Endothelial cell of umbilical vein (primary cell): ENCODE results near the gene PPP2CA.

ENCODE experiments used
- EZH2 ChIP-seq: IDR thresholded peaks from 2 replicates; pipeline ENCODE4 v1.6.1; 2012; ENCODE audit warnings: borderline replicate concordance, low read depth, mild to moderate bottlenecking, moderate library complexity, low read length, inconsistent platforms; ENCODE audit not compliant: severe bottlenecking
- FOS ChIP-seq: IDR thresholded peaks from 2 replicates; pipeline ENCODE4 v1.6.1; 2011; ENCODE audit warnings: mild to moderate bottlenecking, low read length, moderate library complexity, borderline replicate concordance; ENCODE audit not compliant: insufficient read depth
- GATA2 ChIP-seq: IDR thresholded peaks from 2 replicates; pipeline ENCODE4 v1.7.0; 2011; ENCODE audit warnings: low read depth, mild to moderate bottlenecking, moderate library complexity, mixed read lengths, low read length; ENCODE audit not compliant: insufficient read length, insufficient read depth
- JUN ChIP-seq: IDR thresholded peaks from 2 replicates; pipeline ENCODE4 v1.6.1; 2011; ENCODE audit warnings: borderline replicate concordance, low read depth; ENCODE audit not compliant: insufficient read length, insufficient read depth
- MYC ChIP-seq: IDR thresholded peaks from one replicate; pipeline ENCODE4 v1.6.1; 2011; ENCODE audit warnings: mild to moderate bottlenecking, low read depth, low read length
- POLR2A ChIP-seq: IDR thresholded peaks from 2 replicates; pipeline ENCODE4 v1.6.1; 2012; ENCODE audit warnings: low read depth, mild to moderate bottlenecking, control low read depth, low read length
- POLR2AphosphoS5 ChIP-seq: IDR thresholded peaks from 2 replicates; pipeline ENCODE4 v1.6.1; 2012; ENCODE audit warnings: low read depth, mild to moderate bottlenecking, control low read depth, low read length, moderate library complexity; ENCODE audit not compliant: insufficient read depth
- TF ChIP-seq, protein P1 (sequence below), 2 donors: IDR thresholded peaks; 1 replicate in 1 of 2; 2 replicates in 1 of 2; pipeline ENCODE4 v1.5.1; 2011; ENCODE audit warnings: low read length in 2 of 2, mild to moderate bottlenecking in 2 of 2, moderate library complexity in 2 of 2, control low read depth in 1 of 2, inconsistent platforms in 1 of 2, low read depth in 1 of 2; ENCODE audit not compliant: insufficient read depth in 1 of 2; ENCODE audit errors: extremely low read depth in 1 of 2
- TF ChIP-seq, protein P2 (sequence below): IDR thresholded peaks from 2 replicates; pipeline ENCODE4 v1.6.1; 2011; ENCODE audit not compliant: insufficient read depth, insufficient read length

DNA sequence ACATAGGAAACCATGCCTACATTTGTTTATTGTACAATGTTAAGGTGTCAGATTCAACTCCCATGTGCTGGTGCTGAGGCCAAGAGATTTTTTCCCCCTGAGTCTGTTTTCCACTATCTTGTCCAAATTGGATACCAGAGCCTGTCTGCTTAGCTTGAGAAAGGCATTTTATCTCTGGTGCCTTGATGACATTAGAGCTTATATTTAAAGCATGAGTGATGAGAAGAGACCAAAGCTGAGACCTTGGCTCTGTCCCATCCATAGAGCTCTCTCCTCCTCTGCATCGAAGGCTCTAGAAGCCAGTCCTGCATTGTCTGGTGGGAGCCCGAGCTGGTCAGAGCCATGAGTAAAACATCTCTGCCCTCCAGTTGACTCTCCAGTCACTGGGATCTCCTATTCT is 10.4 kb upstream of the PPP2CA start:
- TF ChIP-seq EZH2 = no peak
- TF ChIP-seq POLR2AphosphoS5 = no peak
- TF ChIP-seq, protein P1, sequence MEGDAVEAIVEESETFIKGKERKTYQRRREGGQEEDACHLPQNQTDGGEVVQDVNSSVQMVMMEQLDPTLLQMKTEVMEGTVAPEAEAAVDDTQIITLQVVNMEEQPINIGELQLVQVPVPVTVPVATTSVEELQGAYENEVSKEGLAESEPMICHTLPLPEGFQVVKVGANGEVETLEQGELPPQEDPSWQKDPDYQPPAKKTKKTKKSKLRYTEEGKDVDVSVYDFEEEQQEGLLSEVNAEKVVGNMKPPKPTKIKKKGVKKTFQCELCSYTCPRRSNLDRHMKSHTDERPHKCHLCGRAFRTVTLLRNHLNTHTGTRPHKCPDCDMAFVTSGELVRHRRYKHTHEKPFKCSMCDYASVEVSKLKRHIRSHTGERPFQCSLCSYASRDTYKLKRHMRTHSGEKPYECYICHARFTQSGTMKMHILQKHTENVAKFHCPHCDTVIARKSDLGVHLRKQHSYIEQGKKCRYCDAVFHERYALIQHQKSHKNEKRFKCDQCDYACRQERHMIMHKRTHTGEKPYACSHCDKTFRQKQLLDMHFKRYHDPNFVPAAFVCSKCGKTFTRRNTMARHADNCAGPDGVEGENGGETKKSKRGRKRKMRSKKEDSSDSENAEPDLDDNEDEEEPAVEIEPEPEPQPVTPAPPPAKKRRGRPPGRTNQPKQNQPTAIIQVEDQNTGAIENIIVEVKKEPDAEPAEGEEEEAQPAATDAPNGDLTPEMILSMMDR (IDR thresholded peaks at IDR 0.05; ENCODE audit: extremely low read depth in 1 of 2, insufficient read depth in 1 of 2, low read depth in 1 of 2, low read length in 2 of 2) = no peak
- TF ChIP-seq POLR2A = no peak
- TF ChIP-seq, protein P2, sequence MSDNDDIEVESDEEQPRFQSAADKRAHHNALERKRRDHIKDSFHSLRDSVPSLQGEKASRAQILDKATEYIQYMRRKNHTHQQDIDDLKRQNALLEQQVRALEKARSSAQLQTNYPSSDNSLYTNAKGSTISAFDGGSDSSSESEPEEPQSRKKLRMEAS = no peak
- no peak for TF ChIP-seq GATA2
- TF ChIP-seq JUN = no peak
- no peak for TF ChIP-seq MYC
- no peak for TF ChIP-seq FOS
